Mononuclear cell (primary cell): ENCODE data around the gene DDX54. TPM values are rescaled to one million over a fixed set of nuclear protein-coding genes. Genes with fewer than 3 reads are reported as not detected.
"Not testable (repeated sequence)": the region's sequence is repeated elsewhere in the genome, so short reads cannot be mapped to it uniquely, and the experiment has no call there.

Experiments
- H3K27me3 ChIP-seq: 2 replicates; pipeline ENCODE4 v1.6.0; 2011; ENCODE audit warnings: low read length, control low read depth; ENCODE audit not compliant: insufficient read depth
- H3K4me1 ChIP-seq: 2 replicates; pipeline ENCODE4 v1.5.1; 2011; ENCODE audit warnings: mild to moderate bottlenecking, low read length, control low read depth; ENCODE audit not compliant: insufficient read depth
- H3K4me3 ChIP-seq: 2 replicates; pipeline ENCODE4 v1.5.1; 2011; ENCODE audit warnings: mild to moderate bottlenecking, low read length, moderate library complexity
- H3K9me3 ChIP-seq: 2 replicates; pipeline ENCODE4 v1.5.1; 2011; ENCODE audit warnings: low read depth, mild to moderate bottlenecking, control low read depth, low read length
- total RNA-seq: library from RNA; depleted of rRNA; stranded (reverse); fragments of >200 nt; gene quantifications from one replicate; pipeline ENCODE4 v1.2.3, GENCODE V29; 2012

Gene DDX54
- total RNA-seq, 1 donor: 31.7 TPM

DNA sequence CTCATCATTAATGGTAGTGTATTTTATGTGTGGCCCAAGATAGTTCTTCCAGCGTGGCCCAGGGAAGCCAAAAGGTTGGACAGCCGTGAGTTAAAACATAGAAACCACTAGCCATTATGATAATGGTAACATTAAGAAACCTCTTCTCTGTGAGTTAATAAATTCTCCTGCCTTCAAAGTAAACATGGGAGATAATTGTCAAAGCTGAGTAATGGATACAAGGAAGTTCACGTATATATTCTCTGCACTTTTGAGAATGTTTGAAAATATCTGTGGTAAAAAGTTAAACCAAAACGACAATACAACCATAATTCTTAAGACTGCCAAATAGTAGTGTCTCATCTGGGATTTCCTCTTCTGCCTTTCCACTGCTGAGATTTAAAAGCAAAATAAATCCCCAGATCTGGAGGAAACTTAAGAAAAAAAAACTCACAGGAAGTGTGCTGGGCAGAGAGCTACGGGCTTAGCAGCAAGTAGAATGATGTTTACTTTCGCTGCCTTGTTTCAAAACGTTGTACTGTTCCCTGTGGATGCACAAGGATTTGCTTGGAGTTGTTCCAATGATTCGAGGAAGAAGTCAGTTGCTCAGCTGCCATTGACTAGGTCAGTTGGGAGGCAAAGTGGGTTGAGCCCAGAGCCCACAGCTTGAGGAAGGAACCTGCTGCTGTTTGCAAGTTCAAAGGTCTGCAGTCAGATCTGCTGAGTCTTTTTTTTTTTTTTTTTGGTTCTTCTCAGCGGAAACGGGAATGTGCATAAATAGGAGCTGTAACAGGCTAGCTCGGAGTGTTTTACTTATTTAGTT, 37.7 kb upstream of the DDX54 start:
- peaks cover 73% of the 10 kb centered on the region for H3K4me1 ChIP-seq
- H3K4me3 ChIP-seq: peak overlapping the region; percentile 79
- H3K9me3 ChIP-seq: no peaks in the 10 kb centered on the region
- no peaks in the 10 kb centered on the region for H3K27me3 ChIP-seq

- H3K4me1 ChIP-seq: peaks cover 73% of the 10 kb centered on the region
- no peaks in the 10 kb centered on the region for H3K9me3 ChIP-seq
- H3K4me3 ChIP-seq: peak overlapping the region; percentile 79
- no peaks in the 10 kb centered on the region for H3K27me3 ChIP-seq
Observed at GRCh38 chr12:113221997-113222729, 36.9 kb upstream of the DDX54 start.

DNA sequence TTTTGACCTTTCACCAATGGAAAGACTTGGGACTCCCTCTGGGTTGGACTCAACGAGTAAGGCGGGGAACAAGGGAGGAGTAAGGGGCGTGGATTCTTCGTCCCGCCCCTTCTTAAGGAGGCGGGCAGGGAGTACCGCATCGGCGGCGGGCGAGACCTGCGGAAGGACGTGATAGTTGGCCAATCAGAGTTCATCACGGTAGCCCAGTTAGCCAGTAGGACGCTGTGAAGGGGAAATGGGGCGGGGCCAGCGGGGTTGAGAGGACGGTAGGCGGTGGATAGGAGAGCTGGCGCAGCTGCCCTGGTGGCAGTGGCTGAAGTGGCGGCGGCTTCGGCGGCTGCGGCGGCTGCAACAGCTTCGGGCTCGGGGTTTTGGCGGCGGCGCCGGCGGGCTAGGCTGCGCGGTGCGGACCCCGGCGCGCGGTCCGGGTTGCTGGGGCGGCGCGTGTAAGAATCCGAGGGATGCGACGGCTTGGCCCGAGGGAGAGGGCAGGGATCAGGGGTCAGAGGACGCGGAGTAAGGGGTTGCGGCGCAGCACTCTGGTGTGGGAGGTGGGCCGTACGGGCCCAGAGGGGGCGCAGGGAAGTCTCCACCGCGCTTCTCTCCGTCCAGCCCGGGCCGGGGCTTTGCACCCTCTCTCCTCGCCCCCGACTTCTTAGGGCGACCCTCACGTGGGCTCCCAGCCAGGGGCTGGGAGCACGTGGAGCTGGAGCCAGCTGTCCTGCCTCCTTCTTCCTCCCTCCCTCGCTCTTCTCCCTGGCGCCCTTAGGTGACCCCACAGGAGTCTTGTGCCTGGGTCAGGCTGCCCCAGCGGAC, 36.1 kb upstream of the DDX54 start, which contains the start of gene TPCN1:
TPCN1 (plus strand) TSS at position 284 of the 816 bp plus-strand sequence. CDS start 5,389 bp downstream, outside the sequence.
- Histone ChIP-seq H3K27me3 (no peaks in the 10 kb centered on the region), H3K4me3 (peak within 1 kb of the TSS; percentile 79), H3K4me1 (peaks cover 73% of the 10 kb centered on the region), H3K9me3 (no peaks in the 10 kb centered on the region)

DNA sequence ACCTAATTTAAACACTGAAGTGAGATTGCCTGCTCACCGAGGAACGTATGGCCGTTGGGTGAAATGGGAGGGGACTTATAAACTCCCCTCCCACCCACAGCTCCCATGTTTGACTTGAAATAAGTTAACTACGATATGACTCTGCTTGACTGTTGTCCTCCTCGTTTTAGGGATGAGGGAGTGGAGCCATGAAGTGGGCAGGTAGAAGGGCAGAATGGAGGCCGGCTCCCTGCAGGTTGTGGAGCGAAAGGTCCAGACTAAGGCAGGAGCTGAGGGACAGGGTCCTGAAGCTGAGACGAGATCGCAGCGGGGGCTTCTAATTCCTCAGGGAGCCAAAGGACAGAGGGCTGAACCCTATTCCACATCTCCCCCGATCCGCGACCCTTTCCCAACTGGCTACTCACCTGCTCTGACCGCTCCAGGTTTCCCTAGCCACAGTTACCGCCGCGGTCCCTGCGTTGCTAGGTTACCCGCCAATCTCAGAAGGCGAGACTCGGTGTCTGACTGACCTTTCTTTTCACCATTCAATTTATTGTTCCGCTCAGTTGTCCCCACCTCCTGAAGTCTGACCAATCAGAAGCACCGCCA, 35.4 kb upstream of the DDX54 start:
- no peaks in the 10 kb centered on the region for H3K27me3 ChIP-seq
- peak overlapping the region; percentile 40 for H3K4me3 ChIP-seq
- H3K4me1 ChIP-seq: peaks cover 74% of the 10 kb centered on the region
- no peaks in the 10 kb centered on the region for H3K9me3 ChIP-seq

- no peaks in the 10 kb centered on the region for H3K9me3 ChIP-seq
- H3K27me3 ChIP-seq: no peaks in the 10 kb centered on the region
- H3K4me3 ChIP-seq: no peak overlapping the region
- H3K4me1 ChIP-seq: peaks cover 78% of the 10 kb centered on the region
Observed at GRCh38 chr12:113216027-113216426, 30.7 kb upstream of the DDX54 start.

DNA sequence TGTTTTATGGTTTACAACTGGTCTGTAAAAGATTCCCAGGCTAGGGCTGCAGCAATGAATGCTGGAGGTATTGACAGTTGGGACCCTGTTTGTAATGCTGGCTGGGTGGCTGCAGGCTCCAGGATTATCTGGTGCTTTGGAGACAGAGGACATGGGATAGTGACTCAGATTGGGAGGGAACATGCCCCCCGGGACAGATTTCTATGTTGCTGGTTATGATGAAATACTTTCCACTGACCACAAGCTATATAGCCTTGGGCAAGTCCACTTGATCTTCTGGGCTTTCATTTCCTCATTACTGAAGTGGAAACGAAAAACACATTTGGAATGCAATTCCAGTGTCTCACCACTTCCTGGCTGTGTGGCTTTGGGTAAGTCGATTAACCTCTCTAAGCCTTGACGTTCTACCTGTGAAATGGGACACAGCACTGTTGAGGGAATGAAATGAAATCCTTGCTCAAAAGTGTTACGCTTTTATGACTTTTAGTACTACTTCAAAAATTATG, 29.7 kb upstream of the DDX54 start:
- no peaks in the 10 kb centered on the region for H3K9me3 ChIP-seq
- H3K4me3 ChIP-seq: no peak overlapping the region
- peaks cover 81% of the 10 kb centered on the region for H3K4me1 ChIP-seq
- no peaks in the 10 kb centered on the region for H3K27me3 ChIP-seq

DNA sequence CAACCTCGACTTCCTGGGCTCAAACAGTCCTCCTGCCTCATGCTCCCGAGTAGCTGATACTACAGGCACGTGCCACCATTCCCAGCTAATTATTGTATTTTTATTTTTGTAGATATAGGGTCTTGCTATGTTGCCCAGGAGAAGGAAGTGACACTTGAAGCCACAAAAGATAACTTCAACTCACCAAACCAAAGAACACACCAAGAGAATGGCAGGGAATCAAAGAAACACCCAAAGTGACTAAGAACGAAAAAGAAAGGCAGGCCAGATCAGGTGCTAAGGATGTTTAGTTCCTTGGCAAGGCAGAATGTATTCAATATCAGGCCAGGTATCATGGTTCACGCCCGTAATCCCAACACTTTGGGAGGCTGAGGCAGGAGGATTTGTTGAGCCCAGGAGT, 25.9 kb upstream of the DDX54 start:
- Histone ChIP-seq H3K4me3 (no peak overlapping the region), H3K9me3 (no peaks in the 10 kb centered on the region), H3K27me3 (no peaks in the 10 kb centered on the region), H3K4me1 (peaks cover 94% of the 10 kb centered on the region)

GRCh38 chr12:113208041-113208934, 23.0 kb upstream of the DDX54 start:
- Histone ChIP-seq H3K4me1 (peaks cover 90% of the 10 kb centered on the region), H3K27me3 (no peaks in the 10 kb centered on the region), H3K9me3 (no peaks in the 10 kb centered on the region), H3K4me3 (no peak overlapping the region)

GRCh38 chr12:113207613-113208040, 22.3 kb upstream of the DDX54 start:
- Histone ChIP-seq H3K9me3 (no peaks in the 10 kb centered on the region), H3K4me3 (no peak overlapping the region), H3K4me1 (peaks cover 93% of the 10 kb centered on the region), H3K27me3 (no peaks in the 10 kb centered on the region)

DNA sequence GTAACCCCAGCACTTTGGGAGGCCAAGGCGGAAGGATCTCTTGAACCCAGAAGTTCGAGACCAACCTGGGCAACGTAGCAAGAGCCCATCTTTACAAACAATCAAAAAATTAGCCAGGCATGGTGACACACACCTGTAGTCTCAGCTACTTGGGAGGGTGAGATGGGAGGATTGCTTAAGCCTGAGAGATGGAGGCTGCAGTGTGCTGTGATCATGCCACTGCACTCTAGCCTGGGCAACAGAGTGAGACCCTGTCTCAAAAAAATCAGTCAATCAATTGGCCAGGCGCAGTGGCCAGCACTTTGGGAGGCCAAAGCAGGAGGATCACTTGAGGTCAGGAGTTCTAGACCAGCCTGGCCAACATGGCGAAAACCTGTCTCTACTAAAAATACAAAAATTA, 21.5 kb upstream of the DDX54 start:
- not testable (repeated sequence) for H3K9me3 ChIP-seq, H3K4me3 ChIP-seq, H3K27me3 ChIP-seq
- H3K4me1 ChIP-seq: peaks cover 91% of the 10 kb centered on the region

GRCh38 chr12:113204804-113205203, 19.5 kb upstream of the DDX54 start:
- Histone ChIP-seq H3K9me3 (no peaks in the 10 kb centered on the region), H3K4me3 (no peak overlapping the region), H3K4me1 (peaks cover 91% of the 10 kb centered on the region), H3K27me3 (no peaks in the 10 kb centered on the region)

DNA sequence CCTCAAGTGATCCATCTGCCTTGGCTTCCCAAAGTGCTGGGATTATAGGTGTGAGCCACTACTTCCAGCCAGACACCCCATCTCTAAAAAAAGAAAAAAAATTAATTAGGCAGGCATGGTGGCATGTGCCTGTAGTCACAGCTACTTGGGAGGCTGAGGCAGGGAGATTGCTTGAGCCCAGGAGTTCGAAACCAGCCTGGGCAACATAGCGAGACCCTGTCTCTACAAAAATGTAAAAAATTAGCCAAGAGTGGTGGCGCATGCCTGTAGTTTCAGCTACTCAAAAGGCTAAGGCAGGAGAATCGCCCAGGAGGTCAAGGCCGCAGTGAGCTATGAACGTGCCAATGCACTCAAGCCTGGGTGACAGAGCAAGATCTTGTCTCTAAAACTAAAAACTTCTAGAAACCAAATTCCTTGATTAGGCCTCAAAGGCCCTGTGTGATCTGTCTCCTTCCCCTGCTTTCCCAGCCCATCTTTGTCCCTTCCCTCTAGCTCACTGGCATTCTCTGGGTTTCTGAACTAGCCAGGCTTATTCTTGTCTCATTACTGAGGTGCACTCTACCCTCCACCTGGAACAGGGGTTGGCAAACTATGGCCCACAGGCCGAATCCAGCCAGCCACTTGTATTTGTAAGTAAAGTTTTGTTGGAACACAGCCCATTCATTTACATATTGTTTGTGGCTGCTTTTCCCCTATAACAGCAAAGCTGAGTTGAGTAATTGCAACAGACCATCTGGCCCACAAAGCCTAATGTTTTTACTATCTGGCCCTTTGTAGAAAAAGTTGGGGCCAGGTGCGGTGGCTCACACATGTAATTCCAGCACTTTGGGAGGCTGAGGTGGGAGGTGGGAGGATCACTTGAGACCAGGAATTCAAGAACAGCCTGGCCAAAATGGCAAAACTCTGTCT, 18.8 kb upstream of the DDX54 start:
- Histone ChIP-seq H3K4me1 (peaks cover 90% of the 10 kb centered on the region), H3K27me3 (no peaks in the 10 kb centered on the region), H3K9me3 (no peaks in the 10 kb centered on the region), H3K4me3 (no peak overlapping the region)
